Type B pancreatic cell (in vitro differentiated cells): Measurements from ENCODE around the gene PCSK9. TPM values are rescaled to one million over a fixed set of nuclear protein-coding genes. Genes with fewer than 3 reads are reported as not detected.

Experiments used
- DNase-seq: peaks from one replicate; pipeline ENCODE4 v3.0.0; 2021; ENCODE audit warnings: mixed read lengths; ENCODE audit not compliant: unreplicated experiment; ENCODE audit errors: extremely low spot score
- H3K27ac Mint-ChIP-seq: 2 replicates; pipeline ENCODE4 v1.8.0; 2021; ENCODE audit warnings: mild to moderate bottlenecking, mixed read lengths
- H3K27me3 Mint-ChIP-seq: 2 replicates; pipeline ENCODE4 v1.8.0; 2021; ENCODE audit warnings: mixed read lengths
- H3K36me3 Mint-ChIP-seq: 2 replicates; pipeline ENCODE4 v1.8.0; 2021; ENCODE audit warnings: mixed read lengths
- H3K4me1 Mint-ChIP-seq: one replicate; pipeline ENCODE4 v1.8.0; 2021; ENCODE audit warnings: mixed read lengths; ENCODE audit not compliant: unreplicated experiment
- H3K4me3 Mint-ChIP-seq: 2 replicates; pipeline ENCODE4 v1.8.0; 2021; ENCODE audit warnings: mild to moderate bottlenecking, mixed read lengths
- H3K9me3 Mint-ChIP-seq: 2 replicates; pipeline ENCODE4 v1.8.0; 2021; ENCODE audit warnings: mixed read lengths
- CTCF ChIP-seq: fragments of 200-600 bp; sonication (generic); conservative IDR thresholded peaks from 2 replicates; pipeline ENCODE4 v1.5.0; 2021; ENCODE audit warnings: antibody characterized with exemption, mild to moderate bottlenecking
- total RNA-seq: library from RNA; stranded (reverse); gene quantifications from 2 replicates; pipeline ENCODE4 v1.2.1, GENCODE V29; 2021; ENCODE audit warnings: low replicate concordance

The PCSK9 gene
- total RNA-seq, 1 donor from 2014 or later: 15.3 TPM

GRCh38 chr1:55054396-55054795 is 15.0 kb downstream of the PCSK9 start:
- peak; percentile 55 for DNase-seq
- H3K27ac Mint-ChIP-seq: no peak overlapping the region
- no peak for TF ChIP-seq CTCF
- no peaks in the 10 kb centered on the region for H3K36me3 Mint-ChIP-seq
- no peaks in the 10 kb centered on the region for H3K9me3 Mint-ChIP-seq
- H3K4me1 Mint-ChIP-seq: no peaks in the 10 kb centered on the region
- H3K27me3 Mint-ChIP-seq: no peaks in the 10 kb centered on the region
- no peak overlapping the region for H3K4me3 Mint-ChIP-seq

DNA sequence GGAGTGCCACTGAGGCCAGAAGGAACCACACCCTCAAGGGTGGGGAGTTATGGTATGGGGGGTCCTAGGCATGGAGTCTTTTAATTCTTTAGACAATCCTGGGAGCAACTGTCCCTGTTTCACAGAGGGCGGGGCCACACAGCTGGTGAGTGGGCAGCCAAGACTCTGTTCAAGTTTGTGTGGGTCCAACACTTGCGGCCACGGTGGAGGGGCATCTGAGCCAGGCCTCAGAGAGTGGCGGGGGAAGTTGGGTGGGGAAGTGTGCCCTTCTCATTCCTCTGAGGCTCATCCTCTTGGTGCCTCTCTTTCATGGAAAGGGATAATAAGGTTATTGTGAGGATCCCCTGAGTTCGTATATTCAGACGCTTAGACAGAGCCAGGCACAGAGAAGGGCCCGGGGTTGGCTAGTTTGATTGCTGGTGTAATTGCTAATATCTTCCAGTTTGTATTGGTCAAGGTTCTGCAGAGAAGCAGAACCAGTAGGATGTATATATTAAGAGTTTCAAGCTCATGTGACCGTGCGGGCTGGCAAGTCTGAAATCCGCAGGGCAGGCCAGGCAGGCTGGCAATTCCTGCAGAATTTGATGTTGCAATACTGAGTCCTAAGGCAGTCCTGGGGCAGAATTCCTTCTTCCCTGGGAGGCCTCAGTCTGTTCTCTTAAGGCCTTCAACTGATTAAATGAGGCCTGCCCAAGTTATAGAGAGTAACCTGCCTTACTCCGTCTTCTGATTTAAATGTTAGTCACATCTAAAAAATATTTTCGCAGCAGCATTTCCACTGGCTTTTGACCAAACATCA is 15.9 kb downstream of the PCSK9 start:
- Mint-ChIP-seq H3K4me1 (no peaks in the 10 kb centered on the region), H3K27ac (no peak overlapping the region), H3K27me3 (no peaks in the 10 kb centered on the region), H3K36me3 (no peaks in the 10 kb centered on the region), H3K9me3 (no peaks in the 10 kb centered on the region), H3K4me3 (no peak overlapping the region)
- peak; percentile 50 for DNase-seq
- no peak for TF ChIP-seq CTCF

DNA sequence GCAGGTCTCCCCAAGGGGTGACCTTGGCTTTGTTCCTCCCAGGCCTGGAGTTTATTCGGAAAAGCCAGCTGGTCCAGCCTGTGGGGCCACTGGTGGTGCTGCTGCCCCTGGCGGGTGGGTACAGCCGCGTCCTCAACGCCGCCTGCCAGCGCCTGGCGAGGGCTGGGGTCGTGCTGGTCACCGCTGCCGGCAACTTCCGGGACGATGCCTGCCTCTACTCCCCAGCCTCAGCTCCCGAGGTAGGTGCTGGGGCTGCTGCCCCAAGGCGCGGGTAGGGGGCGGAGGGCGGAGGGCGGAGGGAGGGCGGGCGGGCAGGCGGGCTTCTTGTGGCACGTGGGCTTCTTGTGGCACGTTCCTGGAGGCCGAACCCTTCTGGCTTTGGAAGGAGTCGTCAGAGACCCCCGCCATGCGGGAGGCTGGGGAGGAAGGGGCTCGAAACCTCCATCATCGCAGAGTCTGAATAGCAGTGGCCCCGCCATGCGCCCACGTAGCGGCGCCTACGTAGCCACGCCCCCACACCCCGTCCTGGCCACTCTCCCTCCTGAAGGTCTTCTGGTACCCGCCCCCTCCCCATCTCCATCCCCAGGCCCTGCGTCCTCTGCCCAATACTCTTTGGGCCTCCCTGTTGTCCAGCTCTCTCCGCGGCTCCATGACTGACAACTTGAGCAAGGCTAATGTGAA is 16.7 kb downstream of the PCSK9 start:
- TF ChIP-seq CTCF: no peak
- Mint-ChIP-seq H3K4me1 (no peaks in the 10 kb centered on the region), H3K4me3 (no peak overlapping the region), H3K36me3 (no peaks in the 10 kb centered on the region), H3K9me3 (no peaks in the 10 kb centered on the region), H3K27me3 (no peaks in the 10 kb centered on the region), H3K27ac (no peak overlapping the region)
- no peak for DNase-seq

GRCh38 chr1:55056632-55056992 is 17.3 kb downstream of the PCSK9 start:
- peak; percentile 45 for DNase-seq
- H3K9me3 Mint-ChIP-seq: no peaks in the 10 kb centered on the region

GRCh38 chr1:55057270-55057955 is 18.1 kb downstream of the PCSK9 start:
- H3K36me3 Mint-ChIP-seq: no peaks in the 10 kb centered on the region
- no peaks in the 10 kb centered on the region for H3K9me3 Mint-ChIP-seq
- no peak for TF ChIP-seq CTCF
- H3K27ac Mint-ChIP-seq: peak overlapping the region; percentile 26
- H3K27me3 Mint-ChIP-seq: no peaks in the 10 kb centered on the region
- no peak for DNase-seq
- no peaks in the 10 kb centered on the region for H3K4me1 Mint-ChIP-seq
- no peak overlapping the region for H3K4me3 Mint-ChIP-seq

More at GRCh38 chr1:55056632-55056992, 17.3 kb downstream of the PCSK9 start:
- TF ChIP-seq CTCF: no peak
- no peak overlapping the region for H3K27ac Mint-ChIP-seq
- H3K36me3 Mint-ChIP-seq: no peaks in the 10 kb centered on the region
- H3K4me3 Mint-ChIP-seq: no peak overlapping the region
- H3K27me3 Mint-ChIP-seq: no peaks in the 10 kb centered on the region
- H3K4me1 Mint-ChIP-seq: no peaks in the 10 kb centered on the region
